Astrocyte (in vitro differentiated cells and primary cell): ENCODE results near the gene PCYOX1L.

ENCODE experiments used
- CTCF ChIP-seq: IDR thresholded peaks from 2 replicates; pipeline ENCODE4 v1.5.1; 2011; ENCODE audit warnings: low read depth, mild to moderate bottlenecking, inconsistent platforms, low read length, moderate library complexity; ENCODE audit not compliant: insufficient read depth
- EZH2 ChIP-seq: IDR thresholded peaks from 2 replicates; pipeline ENCODE4 v1.6.1; 2012; ENCODE audit warnings: mild to moderate bottlenecking, low read length, inconsistent platforms; ENCODE audit not compliant: insufficient read depth

- TF ChIP-seq CTCF (no peak), EZH2 (no peak)
Observed at GRCh38 chr5:149374801-149375200, 17.0 kb downstream of the PCYOX1L start.
